Muscle layer of colon (tissue), 2 donors: ENCODE data around the gene SEC11C.

Source experiments
- H3K27ac ChIP-seq: one replicate; pipeline ENCODE4 v1.7.0; 2013; ENCODE audit warnings: low read depth, mild to moderate bottlenecking, low read length, moderate library complexity
- H3K27me3 ChIP-seq, 2 donors: one replicate each; pipeline ENCODE4 v1.7.0; 2013; ENCODE audit warnings: low read length in 2 of 2, mild to moderate bottlenecking in 2 of 2; ENCODE audit not compliant: insufficient read depth in 2 of 2, control insufficient read depth in 1 of 2
- H3K36me3 ChIP-seq: one replicate; pipeline ENCODE4 v1.7.0; 2013; ENCODE audit warnings: mild to moderate bottlenecking, low read length; ENCODE audit not compliant: insufficient read depth
- H3K4me1 ChIP-seq: one replicate; pipeline ENCODE4 v1.7.0; 2013; ENCODE audit warnings: mild to moderate bottlenecking, low read length; ENCODE audit not compliant: insufficient read depth
- H3K4me3 ChIP-seq, 2 donors: one replicate each; pipeline ENCODE4 v1.7.0; 2013; ENCODE audit warnings: low read length in 2 of 2, low read depth in 1 of 2, mild to moderate bottlenecking in 1 of 2, moderate library complexity in 1 of 2
- H3K9ac ChIP-seq: one replicate; pipeline ENCODE4 v1.7.0; 2013; ENCODE audit warnings: low read length
- H3K9me3 ChIP-seq: one replicate; pipeline ENCODE4 v1.7.0; 2013; ENCODE audit warnings: mild to moderate bottlenecking, low read length
- donor health status: abdominal sarcoma.
- donor health status: Adenocarcinoma of cecum.

The SEC11C gene

GRCh38 chr18:59189746-59190145 is 50.1 kb downstream of the SEC11C start:
- Histone ChIP-seq H3K36me3 (no peaks in the 10 kb centered on the region), H3K9me3 (no peaks in the 10 kb centered on the region), H3K4me3 (no peak overlapping the region), H3K27ac (no peak overlapping the region), H3K27me3 (no peaks in the 10 kb centered on the region), H3K9ac (no peak overlapping the region), H3K4me1 (no peaks in the 10 kb centered on the region)

GRCh38 chr18:59196161-59196725 is 56.6 kb downstream of the SEC11C start:
- Histone ChIP-seq H3K27me3 (no peaks in the 10 kb centered on the region), H3K9me3 (no peaks in the 10 kb centered on the region), H3K27ac (no peak overlapping the region), H3K36me3 (no peaks in the 10 kb centered on the region), H3K9ac (no peak overlapping the region), H3K4me1 (no peaks in the 10 kb centered on the region), H3K4me3 (no peak overlapping the region)

- H3K4me1 ChIP-seq = no peaks in the 10 kb centered on the region
- no peak overlapping the region for H3K4me3 ChIP-seq
- no peaks in the 10 kb centered on the region for H3K36me3 ChIP-seq
- H3K27me3 ChIP-seq = no peaks in the 10 kb centered on the region
- H3K9ac ChIP-seq = no peak overlapping the region
- H3K9me3 ChIP-seq = no peaks in the 10 kb centered on the region
- H3K27ac ChIP-seq = no peak overlapping the region
These were observed 58.0 kb downstream of the SEC11C start for GRCh38 chr18:59197636-59198035.

GRCh38 chr18:59198215-59198614 is 58.5 kb downstream of the SEC11C start:
- H3K27ac ChIP-seq = no peak overlapping the region
- H3K27me3 ChIP-seq = no peaks in the 10 kb centered on the region
- H3K9ac ChIP-seq = no peak overlapping the region
- no peaks in the 10 kb centered on the region for H3K4me1 ChIP-seq
- no peaks in the 10 kb centered on the region for H3K36me3 ChIP-seq
- no peaks in the 10 kb centered on the region for H3K9me3 ChIP-seq
- H3K4me3 ChIP-seq = no peak overlapping the region

- Histone ChIP-seq H3K4me1 (no peaks in the 10 kb centered on the region), H3K27me3 (no peaks in the 10 kb centered on the region), H3K27ac (no peak overlapping the region), H3K36me3 (no peaks in the 10 kb centered on the region), H3K9ac (no peak overlapping the region), H3K4me3 (no peak overlapping the region), H3K9me3 (no peaks in the 10 kb centered on the region)
These were observed 61.1 kb downstream of the SEC11C start for GRCh38 chr18:59200787-59201186.

GRCh38 chr18:59202258-59202820 is 62.7 kb downstream of the SEC11C start:
- H3K9ac ChIP-seq = no peak overlapping the region

GRCh38 chr18:59207506-59207905 is 67.8 kb downstream of the SEC11C start:
- Histone ChIP-seq H3K36me3 (no peaks in the 10 kb centered on the region), H3K4me1 (no peaks in the 10 kb centered on the region), H3K27ac (no peak overlapping the region), H3K27me3 (no peaks in the 10 kb centered on the region), H3K9ac (no peak overlapping the region), H3K9me3 (no peaks in the 10 kb centered on the region), H3K4me3 (no peak overlapping the region)

More at GRCh38 chr18:59202258-59202820, 62.7 kb downstream of the SEC11C start:
- Histone ChIP-seq H3K9me3 (no peaks in the 10 kb centered on the region), H3K27ac (no peak overlapping the region), H3K4me3 (no peak overlapping the region), H3K27me3 (no peaks in the 10 kb centered on the region), H3K4me1 (no peaks in the 10 kb centered on the region), H3K36me3 (no peaks in the 10 kb centered on the region)
